ENCODE results near the gene SLC38A6. TPM values are rescaled to one million over a fixed set of nuclear protein-coding genes. Genes with fewer than 3 reads are reported as not detected.
"Not testable (repeated sequence)": the region's sequence is repeated elsewhere in the genome, so short reads cannot be mapped to it uniquely, and the experiment has no call there.

SLC38A6 gene
- total RNA-seq, 1 donor from 2014 or later = 4.1 TPM

GRCh38 chr14:61043506-61043905 is 62.5 kb downstream of the SLC38A6 start:
- intact Hi-C loops (cut with DNase I) = no loop called here
- DNase-seq (ENCODE audit: low spot score) = no peak

- intact Hi-C loops (cut with DNase I) = no loop called here
- DNase-seq (ENCODE audit: low spot score) = no peak
Observed at GRCh38 chr14:61047021-61047420, 66.0 kb downstream of the SLC38A6 start.

GRCh38 chr14:61048640-61049039 is 67.6 kb downstream of the SLC38A6 start:
- no peak for DNase-seq (ENCODE audit: low spot score)

GRCh38 chr14:61050417-61050816 is 69.4 kb downstream of the SLC38A6 start:
- intact Hi-C loops (cut with DNase I) = no loop called here
- DNase-seq (ENCODE audit: low spot score) = no peak

More at GRCh38 chr14:61048640-61049039, 67.6 kb downstream of the SLC38A6 start:
- intact Hi-C loops (cut with DNase I) = no loop called here

- DNase-seq (ENCODE audit: low spot score) = no peak
- intact Hi-C loops (cut with DNase I) = no loop called here
Observed at GRCh38 chr14:61051051-61051450, 70.0 kb downstream of the SLC38A6 start.

- no peak for DNase-seq (ENCODE audit: low spot score)
- intact Hi-C loops (cut with DNase I) = no loop called here
Observed at GRCh38 chr14:61051621-61052020, 70.6 kb downstream of the SLC38A6 start.

GRCh38 chr14:61063461-61063860 is 82.4 kb downstream of the SLC38A6 start:
- DNase-seq (ENCODE audit: low spot score) = no peak
- intact Hi-C loops (cut with DNase I) = no loop called here

- no peak for DNase-seq (ENCODE audit: low spot score)
- intact Hi-C loops (cut with DNase I) = no loop called here
Observed at GRCh38 chr14:61064210-61064609, 83.2 kb downstream of the SLC38A6 start.

GRCh38 chr14:61064856-61065255 is 83.8 kb downstream of the SLC38A6 start:
- DNase-seq (ENCODE audit: low spot score) = no peak
- intact Hi-C loops (cut with DNase I) = no loop called here

GRCh38 chr14:61065656-61066055 is 84.6 kb downstream of the SLC38A6 start:
- intact Hi-C loops (cut with DNase I) = no loop called here
- DNase-seq (ENCODE audit: low spot score) = no peak

GRCh38 chr14:61072442-61072841 is 91.4 kb downstream of the SLC38A6 start:
- intact Hi-C loops (cut with DNase I); DNase-seq (ENCODE audit: low spot score): not testable (repeated sequence)

- no peak for DNase-seq (ENCODE audit: low spot score)
- intact Hi-C loops (cut with DNase I) = no loop called here
Observed at GRCh38 chr14:61074852-61075251, 93.8 kb downstream of the SLC38A6 start.

GRCh38 chr14:61076556-61076955 is 95.5 kb downstream of the SLC38A6 start:
- DNase-seq (ENCODE audit: low spot score) = no peak
- intact Hi-C loops (cut with DNase I) = no loop called here

- no peak for DNase-seq (ENCODE audit: low spot score)
- intact Hi-C loops (cut with DNase I) = no loop called here
Observed at GRCh38 chr14:61077437-61077836, 96.4 kb downstream of the SLC38A6 start.

GRCh38 chr14:61077951-61078720 is 97.1 kb downstream of the SLC38A6 start:
- DNase-seq (ENCODE audit: low spot score) = no peak
- intact Hi-C loops (cut with DNase I) = loop anchor here (2.0 kb wide), 1 partner anchor 69 kb away; no protein-coding TSS in a partner anchor

- intact Hi-C loops (cut with DNase I) = no loop called here
- DNase-seq (ENCODE audit: low spot score) = no peak
Observed at GRCh38 chr14:61080591-61081010, 99.6 kb downstream of the SLC38A6 start.

- intact Hi-C loops (cut with DNase I) = no loop called here
- no peak for DNase-seq (ENCODE audit: low spot score)
Observed at GRCh38 chr14:61088081-61088480, 107.0 kb downstream of the SLC38A6 start.

GRCh38 chr14:61089126-61089750 is 108.2 kb downstream of the SLC38A6 start:
- intact Hi-C loops (cut with DNase I) = no loop called here
- DNase-seq (ENCODE audit: low spot score) = no peak

- DNase-seq (ENCODE audit: low spot score) = no peak
- intact Hi-C loops (cut with DNase I) = no loop called here
Observed at GRCh38 chr14:61090432-61091216, 109.6 kb downstream of the SLC38A6 start.

GRCh38 chr14:61091657-61092273 is 110.7 kb downstream of the SLC38A6 start:
- DNase-seq (ENCODE audit: low spot score) = no peak
- intact Hi-C loops (cut with DNase I) = no loop called here
